NK-92 (cell line): ENCODE data around the gene MIX23.

Experiments used
- DNase-seq: peaks from one replicate; lab custom pipeline; 2025; ENCODE audit not compliant: unreplicated experiment; lab: John Stamatoyannopoulos, UW

The MIX23 gene

GRCh38 chr3:122382888-122383666, at the start of gene MIX23:
MIX23 (minus strand) TSS chr3:122383231; CDS start chr3:122383224, 7 bp downstream.
- DNase-seq: peak; percentile 11

GRCh38 chr3:122430371-122430770, 47.3 kb upstream of the MIX23 start:
- DNase-seq: no peak

GRCh38 chr3:122427857-122428471, 44.9 kb upstream of the MIX23 start:
- no peak for DNase-seq

GRCh38 chr3:122421836-122422235, 38.8 kb upstream of the MIX23 start:
- DNase-seq: no peak

GRCh38 chr3:122421101-122421500, 38.1 kb upstream of the MIX23 start:
- no peak for DNase-seq

- no peak for DNase-seq
These were observed 33.9 kb upstream of the MIX23 start for GRCh38 chr3:122416966-122417365.

GRCh38 chr3:122415762-122416654, 33.0 kb upstream of the MIX23 start, which contains the start of gene WDR5B:
WDR5B (minus strand) TSS chr3:122416062; CDS start chr3:122415528, 534 bp downstream.
- DNase-seq: no peak

GRCh38 chr3:122415104-122415744, 32.2 kb upstream of the MIX23 start:
- DNase-seq: no peak

GRCh38 chr3:122414391-122414790, 31.4 kb upstream of the MIX23 start:
- DNase-seq: no peak

- DNase-seq: no peak
These were observed 27.6 kb upstream of the MIX23 start for GRCh38 chr3:122410639-122411038.

- no peak for DNase-seq
These were observed 27.1 kb upstream of the MIX23 start for GRCh38 chr3:122410111-122410510.

- no peak for DNase-seq
These were observed 26.4 kb upstream of the MIX23 start for GRCh38 chr3:122409446-122409845.

- no peak for DNase-seq
These were observed 24.9 kb upstream of the MIX23 start for GRCh38 chr3:122407946-122408345.

- no peak for DNase-seq
These were observed 23.2 kb upstream of the MIX23 start for GRCh38 chr3:122406198-122406597.

GRCh38 chr3:122405015-122405414, 22.0 kb upstream of the MIX23 start:
- no peak for DNase-seq

- no peak for DNase-seq
These were observed 20.5 kb upstream of the MIX23 start for GRCh38 chr3:122403489-122403888.

GRCh38 chr3:122398920-122399319, 15.9 kb upstream of the MIX23 start:
- no peak for DNase-seq

- DNase-seq: no peak
These were observed 14.2 kb upstream of the MIX23 start for GRCh38 chr3:122397201-122397600.

- DNase-seq: no peak
These were observed 13.5 kb upstream of the MIX23 start for GRCh38 chr3:122396511-122396910.

- no peak for DNase-seq
These were observed 12.6 kb upstream of the MIX23 start for GRCh38 chr3:122395582-122395981.

GRCh38 chr3:122394173-122394572, 11.1 kb upstream of the MIX23 start:
- DNase-seq: no peak
